Astrocyte (in vitro differentiated cells and primary cell): Measurements from ENCODE around the gene R3HCC1L. TPM values are rescaled to one million over a fixed set of nuclear protein-coding genes. Genes with fewer than 3 reads are reported as not detected.
A peak's percentile ranks its signal among the peaks of the same experiment; 100 is the strongest.
"Not testable (repeated sequence)": the region's sequence is repeated elsewhere in the genome, so short reads cannot be mapped to it uniquely, and the experiment has no call there.

ENCODE experiments used
- DNase-seq: peaks from one replicate; pipeline ENCODE4 v3.0.0-alpha.2; 2010; ENCODE audit warnings: low read depth
- FAIRE-seq: peaks from 2 replicates; lab custom pipeline; 2011; peaks lifted over from hg19 to GRCh38; lab: Jason Lieb, UNC
- H2AFZ ChIP-seq: 2 replicates; pipeline ENCODE4 v1.6.0; 2012; ENCODE audit warnings: low read depth, low read length, inconsistent platforms
- H3K27ac ChIP-seq: 2 replicates; pipeline ENCODE4 v1.5.1; 2011; ENCODE audit warnings: low read depth, low read length, inconsistent platforms
- H3K27me3 ChIP-seq: 2 replicates; pipeline ENCODE4 v1.6.0; 2011; ENCODE audit warnings: low read length, inconsistent platforms; ENCODE audit not compliant: insufficient read depth
- H3K36me3 ChIP-seq: 2 replicates; pipeline ENCODE4 v1.5.1; 2011; ENCODE audit warnings: low read length, inconsistent platforms; ENCODE audit not compliant: insufficient read depth
- H3K4me1 ChIP-seq: 2 replicates; pipeline ENCODE4 v1.5.1; 2011; ENCODE audit warnings: low read length, inconsistent platforms; ENCODE audit not compliant: insufficient read depth
- H3K4me2 ChIP-seq: 2 replicates; pipeline ENCODE4 v1.6.0; 2012; ENCODE audit warnings: low read length, inconsistent platforms
- H3K4me3 ChIP-seq: 2 replicates; pipeline ENCODE4 v1.5.1; 2011; ENCODE audit warnings: low read depth, mild to moderate bottlenecking, low read length, inconsistent platforms; ENCODE audit not compliant: insufficient read depth
- H3K79me2 ChIP-seq: 2 replicates; pipeline ENCODE4 v1.6.0; 2012; ENCODE audit warnings: mild to moderate bottlenecking, low read length, inconsistent platforms; ENCODE audit not compliant: insufficient read depth
- H3K9ac ChIP-seq: 2 replicates; pipeline ENCODE4 v1.6.0; 2012; ENCODE audit warnings: mild to moderate bottlenecking, low read length, inconsistent platforms
- H3K9me3 ChIP-seq: 2 replicates; pipeline ENCODE4 v1.5.1; 2012; ENCODE audit warnings: low read depth, mild to moderate bottlenecking, low read length, inconsistent platforms; ENCODE audit not compliant: insufficient read depth
- H4K20me1 ChIP-seq: 2 replicates; pipeline ENCODE4 v1.6.0; 2012; ENCODE audit warnings: low read length, inconsistent platforms; ENCODE audit not compliant: insufficient read depth
- H3K27ac Mint-ChIP-seq: one replicate; pipeline ENCODE4 v1.8.0; 2021; ENCODE audit warnings: mild to moderate bottlenecking, mixed read lengths; ENCODE audit not compliant: unreplicated experiment
- H3K27me3 Mint-ChIP-seq: one replicate; pipeline ENCODE4 v1.8.0; 2021; ENCODE audit warnings: low read depth, mixed read lengths; ENCODE audit not compliant: unreplicated experiment
- H3K36me3 Mint-ChIP-seq: one replicate; pipeline ENCODE4 v1.8.0; 2021; ENCODE audit warnings: low read depth, mixed read lengths; ENCODE audit not compliant: unreplicated experiment
- H3K4me1 Mint-ChIP-seq: one replicate; pipeline ENCODE4 v1.8.0; 2021; ENCODE audit warnings: low read depth, mixed read lengths; ENCODE audit not compliant: unreplicated experiment
- H3K4me3 Mint-ChIP-seq: one replicate; pipeline ENCODE4 v1.8.0; 2021; ENCODE audit warnings: mild to moderate bottlenecking, moderate library complexity, mixed read lengths; ENCODE audit not compliant: unreplicated experiment
- H3K9me3 Mint-ChIP-seq: one replicate; pipeline ENCODE4 v1.8.0; 2021; ENCODE audit warnings: mild to moderate bottlenecking, mixed read lengths; ENCODE audit not compliant: unreplicated experiment
- CTCF ChIP-seq: IDR thresholded peaks from 2 replicates; pipeline ENCODE4 v1.5.1; 2011; ENCODE audit warnings: low read depth, mild to moderate bottlenecking, inconsistent platforms, low read length, moderate library complexity; ENCODE audit not compliant: insufficient read depth
- EZH2 ChIP-seq: IDR thresholded peaks from 2 replicates; pipeline ENCODE4 v1.6.1; 2012; ENCODE audit warnings: mild to moderate bottlenecking, low read length, inconsistent platforms; ENCODE audit not compliant: insufficient read depth
- total RNA-seq: library from RNA; stranded (reverse); gene quantifications from 2 replicates; pipeline ENCODE4 v1.2.1, GENCODE V29; 2021

The R3HCC1L gene
- total RNA-seq, 1 donor from 2014 or later: 19.9 TPM

GRCh38 chr10:98186681-98187080, 52.2 kb downstream of the R3HCC1L start:
- Mint-ChIP-seq H3K9me3 (no peaks in the 10 kb centered on the region), H3K4me3 (no peak overlapping the region), H3K27ac (no peak overlapping the region), H3K36me3 (peaks cover 22% of the 10 kb centered on the region), H3K27me3 (no peaks in the 10 kb centered on the region), H3K4me1 (peaks cover 9% of the 10 kb centered on the region)
- H3K36me3 ChIP-seq: peaks cover 4% of the 10 kb centered on the region
- H3K4me3 ChIP-seq: no peak overlapping the region
- no peak for TF ChIP-seq CTCF
- TF ChIP-seq EZH2: no peak
- peak; percentile 52 for DNase-seq
- H3K4me1 ChIP-seq: no peaks in the 10 kb centered on the region
- peaks cover 10% of the 10 kb centered on the region for H4K20me1 ChIP-seq
- no peak overlapping the region for H3K9ac ChIP-seq
- H3K27me3 ChIP-seq: no peaks in the 10 kb centered on the region
- FAIRE-seq: no peak
- H3K4me2 ChIP-seq: no peak overlapping the region
- H2AFZ ChIP-seq: no peak overlapping the region
- H3K27ac ChIP-seq: no peak overlapping the region
- no peaks in the 10 kb centered on the region for H3K9me3 ChIP-seq
- peaks cover 11% of the 10 kb centered on the region for H3K79me2 ChIP-seq

GRCh38 chr10:98190773-98191172, 56.3 kb downstream of the R3HCC1L start:
- H3K27ac ChIP-seq, FAIRE-seq, H3K4me1 Mint-ChIP-seq: not testable (repeated sequence)

DNA sequence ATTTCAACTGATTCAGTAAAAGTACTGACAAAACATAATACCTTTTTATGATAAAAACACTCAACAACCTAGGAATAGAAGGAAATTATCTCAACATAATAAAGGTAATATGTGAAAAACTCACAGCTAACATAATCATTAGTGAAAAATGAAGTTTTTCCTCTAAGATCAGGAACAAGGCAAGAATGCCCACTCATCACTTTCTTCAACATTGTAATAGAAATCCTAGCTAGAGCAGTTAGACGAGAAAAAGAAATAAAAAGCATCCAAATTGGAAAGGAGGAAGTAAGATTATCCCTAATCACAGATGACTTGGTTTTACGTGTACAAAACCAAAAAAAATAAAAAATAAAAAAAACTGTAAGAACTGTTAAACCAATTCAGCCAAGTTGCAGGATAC, 58.6 kb downstream of the R3HCC1L start:
- peaks cover 3% of the 10 kb centered on the region for H3K36me3 ChIP-seq
- no peak overlapping the region for H3K4me2 ChIP-seq
- DNase-seq: no peak
- Mint-ChIP-seq H3K36me3 (peaks cover 14% of the 10 kb centered on the region), H3K9me3 (no peaks in the 10 kb centered on the region), H3K4me3 (no peak overlapping the region), H3K27ac (no peak overlapping the region), H3K27me3 (no peaks in the 10 kb centered on the region), H3K4me1 (no peaks in the 10 kb centered on the region)
- FAIRE-seq: no peak
- H3K79me2 ChIP-seq: no peaks in the 10 kb centered on the region
- H3K9ac ChIP-seq: no peak overlapping the region
- no peak for TF ChIP-seq EZH2
- no peak for TF ChIP-seq CTCF
- peaks cover 12% of the 10 kb centered on the region for H4K20me1 ChIP-seq
- H3K4me3 ChIP-seq: no peak overlapping the region
- no peaks in the 10 kb centered on the region for H3K9me3 ChIP-seq
- H3K4me1 ChIP-seq: no peaks in the 10 kb centered on the region
- no peak overlapping the region for H3K27ac ChIP-seq
- no peak overlapping the region for H2AFZ ChIP-seq
- no peaks in the 10 kb centered on the region for H3K27me3 ChIP-seq

More at GRCh38 chr10:98190773-98191172, 56.3 kb downstream of the R3HCC1L start:
- not testable (repeated sequence) for H2AFZ ChIP-seq, H3K9me3 Mint-ChIP-seq, H3K4me3 Mint-ChIP-seq, H3K27me3 ChIP-seq, H3K36me3 ChIP-seq, H3K79me2 ChIP-seq, H3K27ac Mint-ChIP-seq, H3K9me3 ChIP-seq, H3K4me2 ChIP-seq, H3K27me3 Mint-ChIP-seq, H3K4me3 ChIP-seq, H3K9ac ChIP-seq, H3K4me1 ChIP-seq, H4K20me1 ChIP-seq, DNase-seq
- peaks cover 14% of the 10 kb centered on the region for H3K36me3 Mint-ChIP-seq
